NCI-H510A (cell line): ENCODE data around the gene DCAF5.
A peak's percentile ranks its signal among the peaks of the same experiment; 100 is the strongest.
"Not testable (repeated sequence)": the region's sequence is repeated elsewhere in the genome, so short reads cannot be mapped to it uniquely, and the experiment has no call there.

Source experiments
- DNase-seq: peaks from one replicate; lab custom pipeline; 2025; lab: John Stamatoyannopoulos, UW

The DCAF5 gene

GRCh38 chr14:69152902-69153151, at the start of gene DCAF5:
Gene DCAF5, minus strand, starts transcription at chr14:69153119. Its CDS starts 141 bp downstream, at chr14:69152978.
- no peak for DNase-seq

- DNase-seq: no peak
These were observed 46.9 kb upstream of the DCAF5 start for GRCh38 chr14:69199786-69200185.

GRCh38 chr14:69193721-69194120, 40.8 kb upstream of the DCAF5 start:
- DNase-seq: no peak

GRCh38 chr14:69191340-69192111, 38.6 kb upstream of the DCAF5 start, which contains the start of gene EXD2:
Gene EXD2, plus strand, starts transcription at chr14:69191498. Its CDS starts 17,973 bp downstream, at chr14:69209471.
- peak; percentile 94 for DNase-seq

GRCh38 chr14:69190191-69190590, 37.3 kb upstream of the DCAF5 start:
- DNase-seq: no peak

GRCh38 chr14:69183735-69184134, 30.8 kb upstream of the DCAF5 start:
- no peak for DNase-seq

GRCh38 chr14:69182580-69182979, 29.7 kb upstream of the DCAF5 start:
- DNase-seq: not testable (repeated sequence)

GRCh38 chr14:69181491-69181890, 28.6 kb upstream of the DCAF5 start:
- no peak for DNase-seq

- no peak for DNase-seq
These were observed 22.2 kb upstream of the DCAF5 start for GRCh38 chr14:69175130-69175529.

GRCh38 chr14:69171569-69171968, 18.6 kb upstream of the DCAF5 start:
- no peak for DNase-seq

GRCh38 chr14:69170839-69171238, 17.9 kb upstream of the DCAF5 start:
- no peak for DNase-seq

- DNase-seq: not testable (repeated sequence)
These were observed 12.9 kb upstream of the DCAF5 start for GRCh38 chr14:69165787-69166186.

GRCh38 chr14:69161590-69161989, 8.7 kb upstream of the DCAF5 start:
- no peak for DNase-seq

GRCh38 chr14:69156224-69156623, 3.3 kb upstream of the DCAF5 start:
- DNase-seq: no peak

GRCh38 chr14:69154779-69155178, 1.9 kb upstream of the DCAF5 start:
- peak; percentile 43 for DNase-seq

GRCh38 chr14:69153873-69154270, 953 bp upstream of the DCAF5 start:
- peak; percentile 19 for DNase-seq

- DNase-seq: peak; percentile 94
These were observed 393 bp upstream of the DCAF5 start for GRCh38 chr14:69153152-69153872.

- DNase-seq: peak; percentile 54
These were observed 578 bp downstream of the DCAF5 start for GRCh38 chr14:69152181-69152901.

GRCh38 chr14:69151458-69152180, 1.3 kb downstream of the DCAF5 start:
- peak; percentile 70 for DNase-seq

GRCh38 chr14:69149461-69150244, 3.3 kb downstream of the DCAF5 start:
- DNase-seq: no peak

- no peak for DNase-seq
These were observed 10.8 kb downstream of the DCAF5 start for GRCh38 chr14:69142101-69142500.
